GM12878 (cell line): ENCODE data around the gene KCTD16. TPM values are rescaled to one million over a fixed set of nuclear protein-coding genes. Genes with fewer than 3 reads are reported as not detected.

Experiments
- ATAC-seq: fragments of 200-7000 bp; cut with Tn5 transposase; 3 replicates; pipeline ENCODE4 v1.9.1; 2020; ENCODE audit warnings: mild to moderate bottlenecking, moderate library complexity
- BruUV-seq: library from RNA; stranded (reverse); fragments of 400-500 nt; replicated peaks from 2 replicates; lab custom pipeline; 2021; lab: Mats Ljungman, UMichigan
- CTCF ChIA-PET: fragments of 300-600 bp; sonication (Branson Sonifier 250); formaldehyde crosslinking; extraction: SDS; loops from one replicate; lab custom pipeline; 2021; ENCODE audit warnings: inconsistent platforms; lab: Yijun Ruan, JAX
- POLR2A ChIA-PET: fragments of 350-600 bp; formaldehyde crosslinking; extraction: SDS; loops from one replicate; lab custom pipeline; 2021; ENCODE audit warnings: inconsistent platforms; lab: Charles Lee
- RAD21 ChIA-PET: fragments of 300-600 bp; sonication (Branson Sonifier 250); formaldehyde crosslinking; loops from one replicate; lab custom pipeline; 2023; ENCODE audit warnings: antibody characterized with exemption; ENCODE audit not compliant: unreplicated experiment; lab: Charles Lee
- SMC1A ChIA-PET: fragments of 300-600 bp; sonication (Branson Sonifier 250); formaldehyde crosslinking; loops from one replicate; lab custom pipeline; 2023; ENCODE audit not compliant: unreplicated experiment, uncharacterized antibody; lab: Charles Lee
- DNase-seq: peaks from one replicate; pipeline ENCODE4 v3.0.0-alpha.2; 2011; ENCODE audit warnings: low read depth, low spot score
- FAIRE-seq: peaks from 3 replicates; lab custom pipeline; 2011; peaks lifted over from hg19 to GRCh38; lab: Jason Lieb, UNC
- H2AFZ ChIP-seq: 2 replicates; pipeline ENCODE4 v1.6.0; 2011; ENCODE audit warnings: low read depth, low read length, control low read depth; ENCODE audit not compliant: control insufficient read depth
- H3K27ac ChIP-seq: 2 replicates; pipeline ENCODE4 v1.5.1; 2011; ENCODE audit warnings: control low read depth; ENCODE audit not compliant: control insufficient read depth, insufficient read depth
- H3K27me3 ChIP-seq, 2 experiments: replicated peaks in 1 of 2; 2 replicates each; pipeline versions ENCODE4 v1.6.0 to v1.6.1; 2011; ENCODE audit warnings: low read length in 1 of 2; ENCODE audit not compliant: control insufficient read depth in 2 of 2, insufficient read depth in 2 of 2
- H3K36me3 ChIP-seq, 2 experiments: 2 replicates each; pipeline ENCODE4 v1.5.1; 2011; ENCODE audit warnings: low read length in 1 of 2; ENCODE audit not compliant: control insufficient read depth in 2 of 2, insufficient read depth in 2 of 2
- H3K4me1 ChIP-seq: 2 replicates; pipeline ENCODE4 v1.6.1; 2011; ENCODE audit warnings: mild to moderate bottlenecking, low read length, moderate library complexity, mixed read lengths; ENCODE audit not compliant: control insufficient read depth, insufficient read depth
- H3K4me2 ChIP-seq: 2 replicates; pipeline ENCODE4 v1.6.0; 2011; ENCODE audit warnings: control low read depth; ENCODE audit not compliant: control insufficient read depth, insufficient read depth
- H3K4me3 ChIP-seq: fragments of 200-600 bp; sonication (generic); 2 replicates; pipeline ENCODE4 v1.5.1; 2016
- H3K79me2 ChIP-seq: 2 replicates; pipeline ENCODE4 v1.6.0; 2011; ENCODE audit warnings: low read length; ENCODE audit not compliant: control insufficient read depth, insufficient read depth
- H3K9ac ChIP-seq: 2 replicates; pipeline ENCODE4 v1.8.0; 2011; ENCODE audit warnings: low read length, control low read depth, mixed read lengths; ENCODE audit not compliant: control insufficient read depth, insufficient read depth
- H3K9me3 ChIP-seq: replicated peaks from 3 replicates; pipeline ENCODE4 v1.5.1; 2011; ENCODE audit warnings: mild to moderate bottlenecking, low read length; ENCODE audit not compliant: control insufficient read depth, insufficient read depth
- H4K20me1 ChIP-seq: 2 replicates; pipeline ENCODE4 v1.6.0; 2011; ENCODE audit not compliant: control insufficient read depth, insufficient read depth
- ASH2L ChIP-seq: fragments of 300-600, 200-600 bp; sonication (generic); IDR thresholded peaks from 2 replicates; pipeline ENCODE4 v1.6.1; 2017; ENCODE audit warnings: low read depth, mild to moderate bottlenecking, borderline replicate concordance
- POU2F2 ChIP-seq: IDR thresholded peaks from 3 replicates; pipeline ENCODE4 v1.6.1; 2011; ENCODE audit warnings: low read depth, mild to moderate bottlenecking, low read length, borderline replicate concordance
- RAD21 ChIP-seq: IDR thresholded peaks from 2 replicates; pipeline ENCODE4 v1.6.1; 2011; ENCODE audit warnings: mild to moderate bottlenecking, low read depth, low read length, moderate library complexity; ENCODE audit not compliant: insufficient read depth
- SPI1 ChIP-seq: IDR thresholded peaks from 2 replicates; pipeline ENCODE4 v1.6.1; 2011; ENCODE audit warnings: low read depth, mild to moderate bottlenecking, low read length, moderate library complexity, borderline replicate concordance; ENCODE audit not compliant: insufficient read depth
- STAT1 ChIP-seq: fragments of 450-650 bp; conservative IDR thresholded peaks from 2 replicates; pipeline ENCODE4 v1.6.1; 2014; ENCODE audit warnings: antibody characterized with exemption, mild to moderate bottlenecking
- ZNF217 ChIP-seq: fragments of 450-650 bp; IDR thresholded peaks from 2 replicates; pipeline ENCODE4 v1.6.1; 2017; ENCODE audit warnings: antibody characterized with exemption, mild to moderate bottlenecking
- ZNF384 ChIP-seq: IDR thresholded peaks from 2 replicates; pipeline ENCODE4 v1.6.1; 2012; ENCODE audit warnings: low read depth, mild to moderate bottlenecking, low read length, improper control_type of control experiment, borderline replicate concordance
- WGBS: methylation state at CpG from one replicate; pipeline ENCODE4 v1.1.6; 2016; ENCODE audit warnings: low lambda C conversion rate; ENCODE audit not compliant: insufficient replicate concordance, insufficient coverage; ENCODE audit errors: missing lambda C conversion rate; 5-methylcytosine and 5-hydroxymethylcytosine counted together
- in situ Hi-C: fragments of 300-500 bp; cut with MboI; formaldehyde crosslinking; loops from 9 replicates; pipeline ENCODE4 v1.14.3; 2018; ENCODE audit warnings: mixed read lengths
- intact Hi-C: fragments of 100-400 bp; cut with micrococcal nuclease; formaldehyde crosslinking; loops from one replicate; pipeline ENCODE4 v1.14.2; 2022; ENCODE audit not compliant: unreplicated experiment
- polyA plus RNA-seq, 11 experiments: library from polyadenylated mRNA; depleted of rRNA in 4 of 11; unstranded in 6 of 11; stranded (reverse) in 5 of 11; fragments of >200 nt; fragmentation: Nextera tagmentation in 4 of 11; fragmentation: Illumina TruSeq in 1 of 11; extraction: Ambion mirVana in 4 of 11; extraction: Trizol in 1 of 11; gene quantifications; 1 replicate in 1 of 11; 2 replicates in 10 of 11; pipeline versions ENCODE4 v1.2.1 to v1.2.3, GENCODE V29; 2011 to 2016; ENCODE audit warnings: inconsistent platforms in 2 of 11, missing spikeins in 2 of 11, low read depth in 1 of 11
- total RNA-seq, 4 experiments: library from RNA; depleted of rRNA in 3 of 4; stranded (reverse); fragments of >200 nt in 3 of 4; fragmentation: Illumina TruSeq in 1 of 4; extraction: Trizol in 1 of 4; gene quantifications; 2 replicates each; pipeline versions ENCODE4 v1.2.1 to v1.2.3, GENCODE V29; 2013 to 2021
- TF ChIP-seq, protein P1 (sequence below): fragments of 450-650 bp; IDR thresholded peaks from 2 replicates; pipeline ENCODE4 v1.6.1; 2017; ENCODE audit warnings: antibody characterized with exemption, mild to moderate bottlenecking, moderate library complexity

Gene KCTD16
- total and polyA plus RNA-seq, 10 of the 15 experiments (the other 5 are each of a cell fraction or from before 2014, with no cell fraction given) = 0.03 to 0.10 (median 0.06) TPM; not detected in 3

- 2% methylated on average over 2 of the region's 2 CpGs for WGBS
- RAD21 ChIA-PET = no interaction called here
- Histone ChIP-seq H3K9ac (no peak overlapping the region), H3K9me3 (no peaks in the 10 kb centered on the region), H3K36me3 (no peaks in the 10 kb centered on the region), H3K27ac (no peak overlapping the region), H3K4me1 (no peaks in the 10 kb centered on the region), H2AFZ (no peak overlapping the region), H4K20me1 (no peaks in the 10 kb centered on the region), H3K4me3 (no peak overlapping the region), H3K27me3 (no peaks in the 10 kb centered on the region; a peak in 1 of 4 replicates), H3K79me2 (no peaks in the 10 kb centered on the region), H3K4me2 (no peak overlapping the region)
- DNase-seq (no peak), FAIRE-seq (no peak), ATAC-seq (no peak)
- in situ Hi-C loops = no loop called here
- POLR2A ChIA-PET = no interaction called here
- intact Hi-C loops = no loop called here
- 0 out of 2 replicates have a peak, but pooled peaks have one; percentile 2 for TF ChIP-seq RAD21
- TF ChIP-seq ZNF384 = no peak
- BruUV-seq = no TSS peak
- CTCF ChIA-PET = interaction anchor here (0.6 to 0.8 kb wide), 2 partner anchors 22 to 605 kb away, joined by 3 read pairs; no protein-coding TSS in a partner anchor
- SMC1A ChIA-PET = no interaction called here
Measured at GRCh38 chr5:144248015-144248414, 77.3 kb downstream of the KCTD16 start.

GRCh38 chr5:144249755-144250464, 79.2 kb downstream of the KCTD16 start:
- Histone ChIP-seq H3K27me3 (no peaks in the 10 kb centered on the region; a peak in 1 of 4 replicates), H3K9me3 (no peaks in the 10 kb centered on the region), H3K4me2 (no peak overlapping the region), H2AFZ (no peak overlapping the region), H3K27ac (no peak overlapping the region), H4K20me1 (no peaks in the 10 kb centered on the region), H3K4me1 (no peaks in the 10 kb centered on the region), H3K79me2 (no peaks in the 10 kb centered on the region)
- no TSS peak for BruUV-seq
- in situ Hi-C loops (no loop called here), intact Hi-C loops (no loop called here)
- ChIA-PET RAD21 (interaction anchor here (0.5 kb wide), 1 partner anchor 73 kb away, joined by 3 read pairs; no protein-coding TSS in a partner anchor), CTCF (interaction anchor here (0.6 kb wide), 1 partner anchor 452 kb away, joined by 3 read pairs; no protein-coding TSS in a partner anchor), SMC1A (no interaction called here)
- FAIRE-seq (no peak), ATAC-seq (no peak), DNase-seq (no peak)
- WGBS = 5% methylated on average over 2 of the region's 2 CpGs
- TF ChIP-seq ZNF217 (no peak), POU2F2 (no peak), SPI1 (no peak), STAT1 (no peak), ASH2L (no peak)
- TF ChIP-seq, protein P1, sequence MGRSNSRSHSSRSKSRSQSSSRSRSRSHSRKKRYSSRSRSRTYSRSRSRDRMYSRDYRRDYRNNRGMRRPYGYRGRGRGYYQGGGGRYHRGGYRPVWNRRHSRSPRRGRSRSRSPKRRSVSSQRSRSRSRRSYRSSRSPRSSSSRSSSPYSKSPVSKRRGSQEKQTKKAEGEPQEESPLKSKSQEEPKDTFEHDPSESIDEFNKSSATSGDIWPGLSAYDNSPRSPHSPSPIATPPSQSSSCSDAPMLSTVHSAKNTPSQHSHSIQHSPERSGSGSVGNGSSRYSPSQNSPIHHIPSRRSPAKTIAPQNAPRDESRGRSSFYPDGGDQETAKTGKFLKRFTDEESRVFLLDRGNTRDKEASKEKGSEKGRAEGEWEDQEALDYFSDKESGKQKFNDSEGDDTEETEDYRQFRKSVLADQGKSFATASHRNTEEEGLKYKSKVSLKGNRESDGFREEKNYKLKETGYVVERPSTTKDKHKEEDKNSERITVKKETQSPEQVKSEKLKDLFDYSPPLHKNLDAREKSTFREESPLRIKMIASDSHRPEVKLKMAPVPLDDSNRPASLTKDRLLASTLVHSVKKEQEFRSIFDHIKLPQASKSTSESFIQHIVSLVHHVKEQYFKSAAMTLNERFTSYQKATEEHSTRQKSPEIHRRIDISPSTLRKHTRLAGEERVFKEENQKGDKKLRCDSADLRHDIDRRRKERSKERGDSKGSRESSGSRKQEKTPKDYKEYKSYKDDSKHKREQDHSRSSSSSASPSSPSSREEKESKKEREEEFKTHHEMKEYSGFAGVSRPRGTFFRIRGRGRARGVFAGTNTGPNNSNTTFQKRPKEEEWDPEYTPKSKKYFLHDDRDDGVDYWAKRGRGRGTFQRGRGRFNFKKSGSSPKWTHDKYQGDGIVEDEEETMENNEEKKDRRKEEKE = no peak
- TF ChIP-seq, all 136 proteins: peak for 0
- POLR2A ChIA-PET = no interaction called here
- H3K9ac ChIP-seq = no peak overlapping the region
- no peak overlapping the region for H3K4me3 ChIP-seq
- H3K36me3 ChIP-seq = no peaks in the 10 kb centered on the region
